ENCODE measurements around the gene MAN2A1.
"Not testable (repeated sequence)": the region's sequence is repeated elsewhere in the genome, so short reads cannot be mapped to it uniquely, and the experiment has no call there.

MAN2A1 gene

GRCh38 chr5:109826426-109826825, 136.7 kb downstream of the MAN2A1 start:
- DNase-seq (ENCODE audit: low spot score): no peak

- DNase-seq (ENCODE audit: low spot score): no peak
These were observed 139.6 kb downstream of the MAN2A1 start for GRCh38 chr5:109829331-109829730.

GRCh38 chr5:109830955-109831502, 141.3 kb downstream of the MAN2A1 start:
- DNase-seq (ENCODE audit: low spot score): no peak

- DNase-seq (ENCODE audit: low spot score): not testable (repeated sequence)
These were observed 142.8 kb downstream of the MAN2A1 start for GRCh38 chr5:109832207-109833188.

GRCh38 chr5:109833946-109834345, 144.2 kb downstream of the MAN2A1 start:
- no peak for DNase-seq (ENCODE audit: low spot score)

GRCh38 chr5:109836280-109836679, 146.6 kb downstream of the MAN2A1 start:
- no peak for DNase-seq (ENCODE audit: low spot score)

- DNase-seq (ENCODE audit: low spot score): no peak
These were observed 147.6 kb downstream of the MAN2A1 start for GRCh38 chr5:109837231-109837861.

GRCh38 chr5:109838157-109838556, 148.4 kb downstream of the MAN2A1 start:
- no peak for DNase-seq (ENCODE audit: low spot score)

GRCh38 chr5:109844148-109844547, 154.4 kb downstream of the MAN2A1 start:
- no peak for DNase-seq (ENCODE audit: low spot score)

GRCh38 chr5:109844695-109845094, 155.0 kb downstream of the MAN2A1 start:
- DNase-seq (ENCODE audit: low spot score): no peak

- no peak for DNase-seq (ENCODE audit: low spot score)
These were observed 158.4 kb downstream of the MAN2A1 start for GRCh38 chr5:109848130-109848529.

- no peak for DNase-seq (ENCODE audit: low spot score)
These were observed 159.9 kb downstream of the MAN2A1 start for GRCh38 chr5:109849478-109850088.

- no peak for DNase-seq (ENCODE audit: low spot score)
These were observed 162.8 kb downstream of the MAN2A1 start for GRCh38 chr5:109852371-109853155.

GRCh38 chr5:109853377-109853776, 163.7 kb downstream of the MAN2A1 start:
- DNase-seq (ENCODE audit: low spot score): no peak

- no peak for DNase-seq (ENCODE audit: low spot score)
These were observed 165.3 kb downstream of the MAN2A1 start for GRCh38 chr5:109855056-109855455.

- DNase-seq (ENCODE audit: low spot score): no peak
These were observed 167.8 kb downstream of the MAN2A1 start for GRCh38 chr5:109857405-109858031.

- no peak for DNase-seq (ENCODE audit: low spot score)
These were observed 169.8 kb downstream of the MAN2A1 start for GRCh38 chr5:109859537-109859936.

GRCh38 chr5:109862301-109862700, 172.6 kb downstream of the MAN2A1 start:
- DNase-seq (ENCODE audit: low spot score): no peak

- no peak for DNase-seq (ENCODE audit: low spot score)
These were observed 174.0 kb downstream of the MAN2A1 start for GRCh38 chr5:109863752-109864151.

- DNase-seq (ENCODE audit: low spot score): peak; percentile 21
These were observed 175.9 kb downstream of the MAN2A1 start for GRCh38 chr5:109865637-109866036.

GRCh38 chr5:109866051-109866450, 176.3 kb downstream of the MAN2A1 start:
- DNase-seq (ENCODE audit: low spot score): no peak

Measured in SW480 (cell line).